ENCODE data around the gene ABCC1. TPM values are rescaled to one million over a fixed set of nuclear protein-coding genes. Genes with fewer than 3 reads are reported as not detected.

The ABCC1 gene
- total RNA-seq, 4 donors from 2014 or later: 19.3 to 43.7 (median 26.2) TPM

DNA sequence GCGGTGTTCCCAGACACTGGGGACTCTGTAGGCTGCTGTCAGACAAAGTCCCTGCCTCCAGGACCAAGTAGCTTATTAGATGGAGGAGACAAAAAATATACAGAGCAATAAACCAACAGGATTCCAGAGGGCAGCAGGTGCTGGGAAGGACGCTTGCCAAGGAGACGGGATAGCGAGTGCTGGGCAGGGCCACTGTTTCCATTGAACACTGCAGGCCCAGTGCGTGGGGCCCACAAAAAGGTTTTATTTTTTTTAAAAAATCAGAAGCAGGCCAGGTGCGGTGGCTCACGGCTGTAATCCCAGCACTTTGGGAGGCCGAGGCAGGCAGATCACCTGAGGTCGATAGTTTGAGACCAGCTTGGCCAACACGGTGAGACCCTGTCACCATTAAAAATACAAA lies 189.6 kb downstream of the ABCC1 start:
- Histone ChIP-seq H3K27ac (no peak overlapping the region), H3K9me3 (no peaks in the 10 kb centered on the region), H3K36me3 (peaks cover 0 to 80% of the 10 kb centered on the region in 2 donors)

DNA sequence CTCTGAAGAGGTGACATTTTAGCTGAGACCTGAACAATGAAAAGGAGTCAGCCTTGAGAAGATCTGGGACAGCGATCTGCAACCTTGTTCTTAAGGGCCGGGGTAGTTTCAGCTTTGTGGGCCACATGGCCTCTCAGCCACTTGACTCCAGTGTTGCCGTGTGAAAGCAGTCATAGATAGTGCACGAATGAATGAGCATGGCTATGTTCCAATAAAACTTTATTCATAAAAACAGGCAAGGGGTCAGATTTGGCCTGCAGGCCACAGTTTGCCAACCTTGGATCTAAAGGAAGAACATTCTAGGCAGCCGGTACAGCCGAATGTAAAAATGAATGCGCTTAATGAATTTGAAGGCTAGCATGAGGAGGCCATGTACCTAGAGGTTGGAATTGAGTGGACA lies 190.4 kb downstream of the ABCC1 start:
- peaks cover 0 to 6% of the 10 kb centered on the region in 2 donors for H3K4me1 ChIP-seq
- no peak overlapping the region for H3K4me3 ChIP-seq
- TF ChIP-seq POLR2A (IDR thresholded peaks at IDR 0.05): no peak
- no peaks in the 10 kb centered on the region for H3K9me3 ChIP-seq
- in situ Hi-C loops (cut with MboI; ENCODE audit: low sequenced_read_pairs in 4 of 4): no loop called here
- DNase-seq (no peak), ATAC-seq (no peak)
- no peaks in the 10 kb centered on the region for H3K27me3 ChIP-seq
- intact Hi-C loops (cut with DNase I; ENCODE audit: low total_unique reads): no loop called here
- H3K36me3 ChIP-seq: peaks cover 0 to 77% of the 10 kb centered on the region in 2 donors
- H3K27ac ChIP-seq: no peak overlapping the region

More for the DNA sequence above, 189.6 kb downstream of the ABCC1 start:
- Histone ChIP-seq H3K4me1 (peaks cover 0 to 3% of the 10 kb centered on the region in 2 donors), H3K27me3 (no peaks in the 10 kb centered on the region), H3K4me3 (no peak overlapping the region)
- in situ Hi-C loops (cut with MboI; ENCODE audit: low sequenced_read_pairs in 4 of 4): no loop called here
- no peak for ATAC-seq
- DNase-seq: no peak
- TF ChIP-seq, protein P1, sequence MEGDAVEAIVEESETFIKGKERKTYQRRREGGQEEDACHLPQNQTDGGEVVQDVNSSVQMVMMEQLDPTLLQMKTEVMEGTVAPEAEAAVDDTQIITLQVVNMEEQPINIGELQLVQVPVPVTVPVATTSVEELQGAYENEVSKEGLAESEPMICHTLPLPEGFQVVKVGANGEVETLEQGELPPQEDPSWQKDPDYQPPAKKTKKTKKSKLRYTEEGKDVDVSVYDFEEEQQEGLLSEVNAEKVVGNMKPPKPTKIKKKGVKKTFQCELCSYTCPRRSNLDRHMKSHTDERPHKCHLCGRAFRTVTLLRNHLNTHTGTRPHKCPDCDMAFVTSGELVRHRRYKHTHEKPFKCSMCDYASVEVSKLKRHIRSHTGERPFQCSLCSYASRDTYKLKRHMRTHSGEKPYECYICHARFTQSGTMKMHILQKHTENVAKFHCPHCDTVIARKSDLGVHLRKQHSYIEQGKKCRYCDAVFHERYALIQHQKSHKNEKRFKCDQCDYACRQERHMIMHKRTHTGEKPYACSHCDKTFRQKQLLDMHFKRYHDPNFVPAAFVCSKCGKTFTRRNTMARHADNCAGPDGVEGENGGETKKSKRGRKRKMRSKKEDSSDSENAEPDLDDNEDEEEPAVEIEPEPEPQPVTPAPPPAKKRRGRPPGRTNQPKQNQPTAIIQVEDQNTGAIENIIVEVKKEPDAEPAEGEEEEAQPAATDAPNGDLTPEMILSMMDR (IDR thresholded peaks at IDR 0.05 in 4 of 5, conservative IDR thresholded peaks at IDR 0.05 in 1 of 5): no peak
- no peak for TF ChIP-seq POLR2A (IDR thresholded peaks at IDR 0.05)
- intact Hi-C loops (cut with DNase I; ENCODE audit: low total_unique reads): no loop called here

DNA sequence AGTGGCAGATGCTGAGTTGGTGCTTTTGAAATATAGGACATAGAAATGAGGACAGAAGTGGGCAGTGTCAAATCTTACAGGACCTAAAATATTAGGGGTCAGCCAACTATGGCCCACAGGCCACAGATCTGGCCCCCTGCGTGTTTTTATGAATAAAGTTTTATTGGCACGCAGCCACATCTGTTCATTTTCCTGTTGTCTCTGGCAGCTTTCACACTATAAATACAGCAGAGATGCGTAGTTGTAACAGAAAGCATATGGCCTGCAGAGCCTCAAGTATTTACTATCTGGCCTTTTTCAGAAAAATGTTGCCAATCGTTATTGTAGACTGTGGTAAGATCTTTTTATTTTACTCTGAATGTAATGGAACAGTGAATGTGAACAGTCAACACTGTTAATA lies 191.1 kb downstream of the ABCC1 start:
- H3K27me3 ChIP-seq: no peaks in the 10 kb centered on the region
- H3K9me3 ChIP-seq: no peaks in the 10 kb centered on the region
- ATAC-seq (no peak), DNase-seq (no peak)
- no peak overlapping the region for H3K4me3 ChIP-seq
- TF ChIP-seq, protein P1 (IDR thresholded peaks at IDR 0.05 in 4 of 5, conservative IDR thresholded peaks at IDR 0.05 in 1 of 5): no peak
- TF ChIP-seq POLR2A (IDR thresholded peaks at IDR 0.05): no peak
- in situ Hi-C loops (cut with MboI; ENCODE audit: low sequenced_read_pairs in 4 of 4) (no loop called here), intact Hi-C loops (cut with DNase I; ENCODE audit: low total_unique reads) (no loop called here)
- peaks cover 0 to 6% of the 10 kb centered on the region in 2 donors for H3K4me1 ChIP-seq
- H3K36me3 ChIP-seq: peaks cover 0 to 69% of the 10 kb centered on the region in 2 donors
- no peak overlapping the region for H3K27ac ChIP-seq

DNA sequence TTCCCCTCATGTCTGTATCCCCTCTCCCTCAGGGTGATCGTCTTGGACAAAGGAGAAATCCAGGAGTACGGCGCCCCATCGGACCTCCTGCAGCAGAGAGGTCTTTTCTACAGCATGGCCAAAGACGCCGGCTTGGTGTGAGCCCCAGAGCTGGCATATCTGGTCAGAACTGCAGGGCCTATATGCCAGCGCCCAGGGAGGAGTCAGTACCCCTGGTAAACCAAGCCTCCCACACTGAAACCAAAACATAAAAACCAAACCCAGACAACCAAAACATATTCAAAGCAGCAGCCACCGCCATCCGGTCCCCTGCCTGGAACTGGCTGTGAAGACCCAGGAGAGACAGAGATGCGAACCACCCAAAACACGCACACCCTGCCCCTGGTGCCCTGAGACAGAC lies 191.7 kb downstream of the ABCC1 start:
- intact Hi-C loops (cut with DNase I; ENCODE audit: low total_unique reads): no loop called here
- Histone ChIP-seq H3K27ac (no peak overlapping the region), H3K4me3 (no peak overlapping the region), H3K9me3 (no peaks in the 10 kb centered on the region), H3K27me3 (no peaks in the 10 kb centered on the region), H3K36me3 (peaks cover 0 to 63% of the 10 kb centered on the region in 2 donors), H3K4me1 (peaks cover 0 to 6% of the 10 kb centered on the region in 2 donors)
- TF ChIP-seq, protein P1 (IDR thresholded peaks at IDR 0.05 in 4 of 5, conservative IDR thresholded peaks at IDR 0.05 in 1 of 5): no peak
- TF ChIP-seq POLR2A (IDR thresholded peaks at IDR 0.05): no peak
- ATAC-seq: no peak
- DNase-seq: no peak
- in situ Hi-C loops (cut with MboI; ENCODE audit: low sequenced_read_pairs in 4 of 4): no loop called here

DNA sequence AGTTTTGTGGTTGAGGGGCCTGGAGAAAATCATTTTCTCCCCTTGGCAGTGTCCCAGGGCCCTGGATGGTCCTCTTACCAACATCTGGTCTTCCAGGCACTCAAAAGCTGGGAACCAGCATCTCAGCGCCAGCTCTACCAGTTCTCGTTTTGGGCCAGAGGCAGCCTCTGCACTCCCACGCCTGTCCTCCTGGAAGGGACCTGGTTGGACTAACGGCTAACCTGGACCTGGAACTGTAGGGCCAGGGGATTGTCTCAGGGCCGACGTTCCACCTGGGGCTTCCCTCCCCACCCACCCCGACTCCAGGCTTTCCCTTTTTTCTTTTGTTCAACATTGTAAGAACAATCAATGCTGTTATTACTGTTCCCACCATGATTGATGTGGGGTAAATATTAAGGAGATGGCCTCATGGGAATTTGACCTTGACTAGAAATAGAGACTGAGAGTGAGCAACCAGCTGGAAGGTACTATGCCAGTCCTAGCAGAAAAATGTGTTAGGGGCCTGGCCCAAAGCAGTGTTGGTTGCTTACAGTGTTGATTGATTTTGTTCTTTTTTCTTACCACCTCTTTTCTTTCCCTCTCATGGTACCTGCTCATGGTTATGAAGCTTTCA lies 192.5 kb downstream of the ABCC1 start:
- peaks cover 0 to 56% of the 10 kb centered on the region in 2 donors for H3K36me3 ChIP-seq
- in situ Hi-C loops (cut with MboI; ENCODE audit: low sequenced_read_pairs in 4 of 4): no loop called here
- intact Hi-C loops (cut with DNase I; ENCODE audit: low total_unique reads): no loop called here
- no peaks in the 10 kb centered on the region for H3K9me3 ChIP-seq
- H3K4me1 ChIP-seq: peaks cover 0 to 6% of the 10 kb centered on the region in 2 donors
- no peak for ATAC-seq
- no peaks in the 10 kb centered on the region for H3K27me3 ChIP-seq
- no peak for DNase-seq
- H3K4me3 ChIP-seq: no peak overlapping the region
- TF ChIP-seq POLR2A (IDR thresholded peaks at IDR 0.05): no peak
- TF ChIP-seq, protein P1 (IDR thresholded peaks at IDR 0.05 in 4 of 5, conservative IDR thresholded peaks at IDR 0.05 in 1 of 5): no peak
- H3K27ac ChIP-seq: no peak overlapping the region
